Measurements from ENCODE around the gene TP53. TPM values are rescaled to one million over a fixed set of nuclear protein-coding genes. Genes with fewer than 3 reads are reported as not detected.

TP53 gene
- total RNA-seq = 49.4 and 89.4 TPM in 2 replicates

- TF ChIP-seq CTCF (conservative IDR thresholded peaks at IDR 0.05; ENCODE audit: low read depth, low read length) = peak; percentile 20
- H3K4me3 ChIP-seq (ENCODE audit: low read depth, low read length) = peak within 1 kb of the TSS; percentile 93
- DNase-seq (ENCODE audit: low read depth) = peak; percentile 60
Measured at GRCh38 chr17:7687072-7687907, at the start of gene TP53. TP53 (minus strand) TSS chr17:7687490; CDS start chr17:7676594, 10,896 bp downstream.

GRCh38 chr17:7732981-7733539 lies 45.8 kb upstream of the TP53 start:
- no peak for TF ChIP-seq CTCF (conservative IDR thresholded peaks at IDR 0.05; ENCODE audit: low read depth, low read length)
- H3K4me3 ChIP-seq (ENCODE audit: low read depth, low read length) = no peak overlapping the region
- no peak for DNase-seq (ENCODE audit: low read depth)

- H3K4me3 ChIP-seq (ENCODE audit: low read depth, low read length) = no peak overlapping the region
- no peak for TF ChIP-seq CTCF (conservative IDR thresholded peaks at IDR 0.05; ENCODE audit: low read depth, low read length)
- DNase-seq (ENCODE audit: low read depth) = no peak
Measured at GRCh38 chr17:7729816-7730215, 42.5 kb upstream of the TP53 start.

- DNase-seq (ENCODE audit: low read depth) = no peak
- no peak overlapping the region for H3K4me3 ChIP-seq (ENCODE audit: low read depth, low read length)
- TF ChIP-seq CTCF (conservative IDR thresholded peaks at IDR 0.05; ENCODE audit: low read depth, low read length) = no peak
Measured at GRCh38 chr17:7727886-7728285, 40.6 kb upstream of the TP53 start.

- TF ChIP-seq CTCF (conservative IDR thresholded peaks at IDR 0.05; ENCODE audit: low read depth, low read length) = no peak
- no peak for DNase-seq (ENCODE audit: low read depth)
- no peak overlapping the region for H3K4me3 ChIP-seq (ENCODE audit: low read depth, low read length)
Measured at GRCh38 chr17:7721612-7722011, 34.3 kb upstream of the TP53 start.

GRCh38 chr17:7720125-7720524 lies 32.8 kb upstream of the TP53 start:
- TF ChIP-seq CTCF (conservative IDR thresholded peaks at IDR 0.05; ENCODE audit: low read depth, low read length) = no peak
- H3K4me3 ChIP-seq (ENCODE audit: low read depth, low read length) = no peak overlapping the region
- no peak for DNase-seq (ENCODE audit: low read depth)

All from epithelial cell of proximal tubule (primary cell).